Endothelial cell of umbilical vein (primary cell): Measurements from ENCODE around the gene SECTM1. TPM values are rescaled to one million over a fixed set of nuclear protein-coding genes. Genes with fewer than 3 reads are reported as not detected.

Experiments
- BruUV-seq: library from RNA; stranded (reverse); fragments of 400-500 nt; replicated peaks from 2 replicates; lab custom pipeline; 2021; lab: Mats Ljungman, UMichigan
- CTCF ChIA-PET: fragments of 300-600, 350-600 bp; sonication (Branson Sonifier 250); formaldehyde crosslinking; loops from one replicate; lab custom pipeline; 2021; ENCODE audit warnings: antibody characterized with exemption, inconsistent platforms; lab: Charles Lee
- POLR2A ChIA-PET: fragments of 300-600, 350-600 bp; sonication (Branson Sonifier 250); formaldehyde crosslinking; loops from one replicate; lab custom pipeline; 2021; ENCODE audit warnings: antibody characterized with exemption, inconsistent platforms; lab: Charles Lee
- DNase-seq: peaks from one replicate; pipeline ENCODE4 v3.0.0-alpha.2; 2011; ENCODE audit warnings: low read depth, low spot score
- FAIRE-seq: peaks from 2 replicates; lab custom pipeline; 2011; peaks lifted over from hg19 to GRCh38; lab: Jason Lieb, UNC
- H2AFZ ChIP-seq: 2 replicates; pipeline ENCODE4 v1.6.0; 2012; ENCODE audit warnings: low read depth, low read length, control low read depth, inconsistent platforms
- H3K27ac ChIP-seq: 2 replicates; pipeline ENCODE4 v1.5.1; 2011; ENCODE audit warnings: low read depth, mild to moderate bottlenecking, control low read depth, low read length, moderate library complexity; ENCODE audit not compliant: insufficient read depth
- H3K27me3 ChIP-seq, 2 experiments: 2 replicates each; pipeline versions ENCODE4 v1.6.0 to v1.6.1; 2011; ENCODE audit warnings: low read length in 2 of 2, mixed read lengths in 1 of 2; ENCODE audit not compliant: control insufficient read depth in 2 of 2, insufficient read depth in 2 of 2
- H3K36me3 ChIP-seq, 2 experiments: 2 replicates in 1 of 2; 3 replicates in 1 of 2; pipeline ENCODE4 v1.5.1; 2011; ENCODE audit warnings: low read length in 2 of 2, mild to moderate bottlenecking in 1 of 2, moderate library complexity in 1 of 2; ENCODE audit not compliant: control insufficient read depth in 2 of 2, insufficient read depth in 2 of 2; ENCODE audit errors: extremely low read depth in 1 of 2
- H3K4me1 ChIP-seq: 3 replicates; pipeline ENCODE4 v1.5.1; 2011; ENCODE audit warnings: mild to moderate bottlenecking, low read length; ENCODE audit not compliant: control insufficient read depth, insufficient read depth; ENCODE audit errors: extremely low read depth
- H3K4me2 ChIP-seq: 2 replicates; pipeline ENCODE4 v1.6.1; 2011; ENCODE audit warnings: low read length, control low read depth, mixed read lengths; ENCODE audit not compliant: insufficient read depth
- H3K4me3 ChIP-seq, 3 experiments: fragments of 200-600 bp in 1 of 3; sonication (generic), shearing (Covaris generic) in 1 of 3; replicated peaks in 1 of 3; 2 replicates each; pipeline ENCODE4 v1.5.1; 2011 to 2016; ENCODE audit warnings: control low read depth in 3 of 3, low read length in 3 of 3, mild to moderate bottlenecking in 2 of 3, inconsistent platforms in 1 of 3, low read depth in 1 of 3, moderate library complexity in 1 of 3; ENCODE audit not compliant: insufficient read depth in 1 of 3
- H3K79me2 ChIP-seq: 2 replicates; pipeline ENCODE4 v1.6.0; 2012; ENCODE audit warnings: low read length, inconsistent platforms; ENCODE audit not compliant: control insufficient read depth, insufficient read depth
- H3K9ac ChIP-seq: replicated peaks from 2 replicates; pipeline ENCODE3; 2011; ENCODE audit warnings: low read length, control low read depth; ENCODE audit not compliant: insufficient read depth; ENCODE audit errors: extremely low read depth
- H3K9me1 ChIP-seq: replicated peaks from 3 replicates; pipeline ENCODE4 v1.6.0; 2011; ENCODE audit warnings: mild to moderate bottlenecking, low read length; ENCODE audit not compliant: control insufficient read depth, insufficient read depth; ENCODE audit errors: extremely low read depth
- H3K9me3 ChIP-seq: replicated peaks from 2 replicates; pipeline ENCODE4 v1.5.1; 2012; ENCODE audit warnings: low read length, inconsistent platforms; ENCODE audit not compliant: control insufficient read depth, insufficient read depth
- H4K20me1 ChIP-seq: replicated peaks from 2 replicates; pipeline ENCODE3; 2011; ENCODE audit warnings: mild to moderate bottlenecking, low read length; ENCODE audit not compliant: control insufficient read depth, insufficient read depth; ENCODE audit errors: extremely low read depth
- EZH2 ChIP-seq: IDR thresholded peaks from 2 replicates; pipeline ENCODE4 v1.6.1; 2012; ENCODE audit warnings: borderline replicate concordance, low read depth, mild to moderate bottlenecking, moderate library complexity, low read length, inconsistent platforms; ENCODE audit not compliant: severe bottlenecking
- FOS ChIP-seq: IDR thresholded peaks from 2 replicates; pipeline ENCODE4 v1.6.1; 2011; ENCODE audit warnings: mild to moderate bottlenecking, low read length, moderate library complexity, borderline replicate concordance; ENCODE audit not compliant: insufficient read depth
- GATA2 ChIP-seq: IDR thresholded peaks from 2 replicates; pipeline ENCODE4 v1.7.0; 2011; ENCODE audit warnings: low read depth, mild to moderate bottlenecking, moderate library complexity, mixed read lengths, low read length; ENCODE audit not compliant: insufficient read length, insufficient read depth
- JUN ChIP-seq: IDR thresholded peaks from 2 replicates; pipeline ENCODE4 v1.6.1; 2011; ENCODE audit warnings: borderline replicate concordance, low read depth; ENCODE audit not compliant: insufficient read length, insufficient read depth
- MAX ChIP-seq: IDR thresholded peaks from 2 replicates; pipeline ENCODE4 v1.6.1; 2011; ENCODE audit not compliant: insufficient read depth, insufficient read length
- MYC ChIP-seq: IDR thresholded peaks from one replicate; pipeline ENCODE4 v1.6.1; 2011; ENCODE audit warnings: mild to moderate bottlenecking, low read depth, low read length
- POLR2A ChIP-seq: IDR thresholded peaks from 2 replicates; pipeline ENCODE4 v1.6.1; 2012; ENCODE audit warnings: low read depth, mild to moderate bottlenecking, control low read depth, low read length
- POLR2AphosphoS5 ChIP-seq: IDR thresholded peaks from 2 replicates; pipeline ENCODE4 v1.6.1; 2012; ENCODE audit warnings: low read depth, mild to moderate bottlenecking, control low read depth, low read length, moderate library complexity; ENCODE audit not compliant: insufficient read depth
- dilution Hi-C: fragments of 300-500 bp; cut with MboI; formaldehyde crosslinking; loops from one replicate; pipeline ENCODE4 v1.15.0; 2019; ENCODE audit warnings: low sequenced_read_pairs; ENCODE audit not compliant: extremely low pct_ligation_motif_present
- intact Hi-C: fragments of 100-400 bp; cut with micrococcal nuclease; formaldehyde crosslinking; loops from one replicate; pipeline ENCODE4 v1.10.0; 2022
- polyA plus RNA-seq, 4 experiments: library from polyadenylated mRNA; depleted of rRNA in 3 of 4; stranded (reverse) in 3 of 4; unstranded in 1 of 4; fragments of >200 nt; gene quantifications; 2 replicates each; pipeline versions ENCODE4 v1.2.1 to v1.2.3, GENCODE V29; 2011 to 2012; ENCODE audit warnings: missing spikeins in 1 of 4
- total RNA-seq: library from RNA; stranded (reverse); gene quantifications from 2 replicates; pipeline ENCODE4 v1.2.3, GENCODE V29; 2021
- TF ChIP-seq, protein P1 (sequence below), 2 donors: IDR thresholded peaks; 1 replicate in 1 of 2; 2 replicates in 1 of 2; pipeline ENCODE4 v1.5.1; 2011; ENCODE audit warnings: low read length in 2 of 2, mild to moderate bottlenecking in 2 of 2, moderate library complexity in 2 of 2, control low read depth in 1 of 2, inconsistent platforms in 1 of 2, low read depth in 1 of 2; ENCODE audit not compliant: insufficient read depth in 1 of 2; ENCODE audit errors: extremely low read depth in 1 of 2

The SECTM1 gene
- total and polyA plus RNA-seq, 2 donors (not counting 3 experiments of a cell fraction or from before 2014, with no cell fraction given): 1.9 to 2.3 TPM

DNA sequence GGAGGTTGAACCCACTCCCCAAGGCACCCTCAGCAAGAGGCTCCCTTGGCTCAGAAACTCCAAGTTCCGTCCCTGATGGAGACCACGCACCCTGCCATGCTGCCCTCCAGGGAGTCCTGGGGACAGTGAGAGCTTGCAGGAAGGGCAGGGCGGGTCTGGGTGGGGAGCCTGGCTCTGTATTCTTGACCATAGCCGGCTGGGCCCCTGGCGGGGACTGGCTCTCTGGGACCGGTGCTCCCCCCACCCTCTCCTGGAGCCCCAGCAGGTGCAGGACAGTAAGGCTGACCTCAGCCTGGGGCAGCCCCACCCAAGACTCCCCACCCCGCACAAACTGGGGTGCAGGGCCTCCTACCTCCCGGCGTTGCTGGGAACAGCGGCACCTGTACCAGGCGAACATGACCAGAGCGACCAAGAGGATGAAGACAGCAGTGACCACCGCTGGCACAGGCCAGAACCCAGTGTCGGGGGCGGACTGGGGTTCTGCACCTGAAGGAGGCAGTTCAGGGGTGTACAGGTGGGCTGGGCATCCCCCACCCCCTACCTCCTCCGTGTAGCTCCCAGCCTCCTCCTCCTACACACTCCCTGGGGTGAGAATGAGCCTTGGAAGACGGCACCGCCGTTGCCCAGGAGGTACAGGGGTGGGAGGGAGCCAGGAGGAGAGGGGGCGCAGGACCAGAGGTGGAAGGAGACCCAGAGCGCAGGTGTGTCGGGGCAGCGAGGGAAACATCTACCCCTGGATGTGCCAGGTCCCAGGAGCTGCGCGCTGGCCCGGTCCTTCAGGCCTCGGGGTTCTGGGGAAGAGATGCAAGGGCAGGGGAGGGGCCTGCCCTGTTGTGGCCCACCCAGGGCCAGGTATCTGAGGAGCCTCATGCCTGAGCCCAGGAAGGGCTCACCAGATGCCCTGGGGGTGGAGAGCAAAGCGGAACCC, 10.8 kb downstream of the SECTM1 start:
- Histone ChIP-seq H3K27ac (no peak overlapping the region), H4K20me1 (no peaks in the 10 kb centered on the region), H2AFZ (no peak overlapping the region), H3K27me3 (no peaks in the 10 kb centered on the region), H3K4me2 (no peak overlapping the region), H3K36me3 (no peaks in the 10 kb centered on the region), H3K79me2 (no peaks in the 10 kb centered on the region), H3K4me1 (no peaks in the 10 kb centered on the region), H3K9me1 (no peaks in the 10 kb centered on the region), H3K9ac (no peak overlapping the region), H3K4me3 (no peak overlapping the region), H3K9me3 (no peaks in the 10 kb centered on the region)
- dilution Hi-C loops (no loop called here), intact Hi-C loops (no loop called here)
- ChIA-PET CTCF (interaction anchor here (0.8 to 2.5 kb wide), 7 partner anchors 7 to 117 kb away, joined by 3 to 26 read pairs (median 4); no protein-coding TSS in a partner anchor), POLR2A (no interaction called here)
- FAIRE-seq: no peak
- no peak for DNase-seq
- TF ChIP-seq FOS: no peak
- TF ChIP-seq MAX: no peak
- TF ChIP-seq GATA2: no peak
- BruUV-seq: no TSS peak

DNA sequence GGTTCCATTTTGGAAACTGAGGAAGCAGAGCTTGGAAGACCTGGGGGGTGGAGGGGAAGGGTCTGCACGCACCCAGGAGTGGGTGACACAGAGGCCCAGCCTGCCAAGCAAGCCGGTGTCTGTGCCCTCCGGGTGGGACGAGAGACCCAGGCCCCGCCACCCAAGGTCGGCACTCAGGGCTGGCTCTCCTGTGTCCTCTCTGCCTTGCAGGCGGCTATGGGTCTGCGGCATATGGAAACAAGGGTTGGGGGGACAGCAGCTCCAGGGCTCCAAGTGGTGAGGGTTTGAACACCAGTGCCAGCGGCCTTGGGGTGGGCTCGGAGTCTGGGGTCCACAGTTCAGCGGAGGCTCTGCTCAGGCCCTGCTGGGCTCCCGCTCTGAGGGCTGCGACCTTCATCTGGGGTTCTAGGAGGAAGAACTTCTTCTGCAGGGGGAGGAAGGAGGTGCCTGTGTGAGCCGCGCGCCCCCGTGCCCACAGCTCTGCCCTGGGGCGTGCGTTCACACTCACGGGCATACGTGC, 11.6 kb downstream of the SECTM1 start:
- no peak overlapping the region for H2AFZ ChIP-seq
- H3K9ac ChIP-seq: no peak overlapping the region
- H4K20me1 ChIP-seq: no peaks in the 10 kb centered on the region
- no peak overlapping the region for H3K27ac ChIP-seq
- ChIA-PET POLR2A (no interaction called here), CTCF (interaction anchor here (0.6 to 2.5 kb wide), 10 partner anchors 8 to 291 kb away, joined by 3 to 26 read pairs (median 5); partner anchors contain the start of genes CSNK1D and SECTM1)
- intact Hi-C loops: loop anchor here (1.0 to 2.0 kb wide), 3 partner anchors 21 to 85 kb away; no protein-coding TSS in a partner anchor
- dilution Hi-C loops: no loop called here
- H3K9me1 ChIP-seq: no peaks in the 10 kb centered on the region
- H3K9me3 ChIP-seq: no peaks in the 10 kb centered on the region
- no peak overlapping the region for H3K4me3 ChIP-seq
- H3K79me2 ChIP-seq: no peaks in the 10 kb centered on the region
- BruUV-seq: no TSS peak
- no peak for DNase-seq
- no peak for TF ChIP-seq POLR2A
- no peak for TF ChIP-seq GATA2
- TF ChIP-seq POLR2AphosphoS5: no peak
- TF ChIP-seq MAX: no peak
- TF ChIP-seq, protein P1, sequence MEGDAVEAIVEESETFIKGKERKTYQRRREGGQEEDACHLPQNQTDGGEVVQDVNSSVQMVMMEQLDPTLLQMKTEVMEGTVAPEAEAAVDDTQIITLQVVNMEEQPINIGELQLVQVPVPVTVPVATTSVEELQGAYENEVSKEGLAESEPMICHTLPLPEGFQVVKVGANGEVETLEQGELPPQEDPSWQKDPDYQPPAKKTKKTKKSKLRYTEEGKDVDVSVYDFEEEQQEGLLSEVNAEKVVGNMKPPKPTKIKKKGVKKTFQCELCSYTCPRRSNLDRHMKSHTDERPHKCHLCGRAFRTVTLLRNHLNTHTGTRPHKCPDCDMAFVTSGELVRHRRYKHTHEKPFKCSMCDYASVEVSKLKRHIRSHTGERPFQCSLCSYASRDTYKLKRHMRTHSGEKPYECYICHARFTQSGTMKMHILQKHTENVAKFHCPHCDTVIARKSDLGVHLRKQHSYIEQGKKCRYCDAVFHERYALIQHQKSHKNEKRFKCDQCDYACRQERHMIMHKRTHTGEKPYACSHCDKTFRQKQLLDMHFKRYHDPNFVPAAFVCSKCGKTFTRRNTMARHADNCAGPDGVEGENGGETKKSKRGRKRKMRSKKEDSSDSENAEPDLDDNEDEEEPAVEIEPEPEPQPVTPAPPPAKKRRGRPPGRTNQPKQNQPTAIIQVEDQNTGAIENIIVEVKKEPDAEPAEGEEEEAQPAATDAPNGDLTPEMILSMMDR (IDR thresholded peaks at IDR 0.05; ENCODE audit: extremely low read depth in 1 of 2, insufficient read depth in 1 of 2, low read depth in 1 of 2, low read length in 2 of 2): no peak
- TF ChIP-seq MYC: no peak
- no peak for TF ChIP-seq JUN
- TF ChIP-seq FOS: no peak
- TF ChIP-seq EZH2: no peak
- no peaks in the 10 kb centered on the region for H3K27me3 ChIP-seq
- no peaks in the 10 kb centered on the region for H3K36me3 ChIP-seq
- FAIRE-seq: no peak
- H3K4me2 ChIP-seq: no peak overlapping the region
- H3K4me1 ChIP-seq: no peaks in the 10 kb centered on the region
